HuH-7 (cell line): ENCODE results near the gene C16orf89.

ENCODE experiments used
- DNase-seq: peaks from one replicate; pipeline ENCODE4 v3.0.0; 2011; ENCODE audit warnings: low spot score

Gene C16orf89

DNA sequence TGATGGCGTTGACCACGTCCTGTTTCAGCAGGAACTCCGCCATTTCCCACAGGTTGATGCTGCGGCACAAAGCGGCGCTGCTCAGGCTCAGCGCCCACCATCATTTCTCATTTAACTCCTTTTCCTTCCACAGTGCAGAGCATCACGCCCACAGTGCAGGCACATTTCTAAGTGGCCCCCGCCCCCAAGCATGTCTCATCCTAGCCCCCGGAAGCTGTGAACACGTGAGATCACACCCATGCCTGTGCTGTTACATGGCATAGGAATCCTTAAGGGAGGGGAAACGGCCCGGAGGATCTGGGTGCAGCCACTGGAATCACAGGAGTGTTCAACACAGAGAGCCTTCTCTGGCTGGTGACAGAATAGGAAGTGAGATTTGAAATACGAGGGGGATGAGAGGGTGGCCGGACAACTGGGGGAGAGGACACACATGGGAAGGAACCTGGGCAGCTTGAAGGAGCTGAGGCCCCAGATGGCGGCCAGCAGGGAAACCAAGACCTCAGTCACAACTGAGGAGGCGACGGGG is 36.7 kb downstream of the C16orf89 start:
- no peak for DNase-seq

- no peak for DNase-seq
These were observed 38.1 kb downstream of the C16orf89 start for GRCh38 chr16:5027575-5028235.

GRCh38 chr16:5027086-5027485 is 38.7 kb downstream of the C16orf89 start:
- no peak for DNase-seq

DNA sequence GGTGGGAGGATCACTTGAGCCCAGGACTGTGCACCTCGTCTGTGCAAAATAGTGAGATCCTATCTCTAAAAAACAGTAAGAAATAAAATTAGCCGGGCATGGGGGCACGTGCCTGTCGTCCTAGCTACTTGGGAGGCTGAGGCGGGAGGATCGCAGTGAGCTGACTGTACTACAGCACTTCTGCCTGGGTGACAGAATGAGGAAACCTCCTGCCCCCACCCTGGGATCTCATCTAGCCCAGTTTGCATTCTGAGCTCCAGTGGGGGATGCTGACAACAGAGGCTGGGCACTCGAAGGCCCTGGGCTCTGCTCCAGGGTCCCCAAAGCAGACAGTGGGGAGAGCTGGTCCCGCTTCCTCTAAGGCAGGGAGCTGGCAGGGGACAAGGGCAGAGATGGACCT is 39.1 kb downstream of the C16orf89 start:
- no peak for DNase-seq

DNA sequence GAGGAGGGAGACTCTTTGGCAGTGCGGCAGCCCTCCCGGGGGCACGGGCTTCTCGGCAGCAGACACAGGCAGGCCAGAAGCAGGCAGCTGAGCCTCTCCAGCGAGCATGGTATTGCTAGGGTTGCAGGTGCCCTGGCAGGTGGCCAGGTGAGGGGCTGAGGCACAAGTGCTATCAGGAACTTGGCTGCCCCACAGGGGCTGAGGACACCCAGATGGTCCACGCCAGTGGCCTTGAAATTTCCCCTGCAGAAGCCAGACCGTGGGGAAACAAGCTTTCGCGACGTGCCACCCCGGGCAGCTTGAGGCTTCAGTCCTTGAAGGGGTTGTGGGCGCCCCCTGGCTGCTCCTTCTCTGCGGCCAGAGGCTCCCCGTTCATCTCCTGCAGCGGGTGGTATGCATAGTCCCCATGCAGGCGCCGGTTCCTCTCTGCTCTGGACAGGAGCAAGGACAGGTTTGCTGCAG is 40.6 kb downstream of the C16orf89 start:
- no peak for DNase-seq

DNA sequence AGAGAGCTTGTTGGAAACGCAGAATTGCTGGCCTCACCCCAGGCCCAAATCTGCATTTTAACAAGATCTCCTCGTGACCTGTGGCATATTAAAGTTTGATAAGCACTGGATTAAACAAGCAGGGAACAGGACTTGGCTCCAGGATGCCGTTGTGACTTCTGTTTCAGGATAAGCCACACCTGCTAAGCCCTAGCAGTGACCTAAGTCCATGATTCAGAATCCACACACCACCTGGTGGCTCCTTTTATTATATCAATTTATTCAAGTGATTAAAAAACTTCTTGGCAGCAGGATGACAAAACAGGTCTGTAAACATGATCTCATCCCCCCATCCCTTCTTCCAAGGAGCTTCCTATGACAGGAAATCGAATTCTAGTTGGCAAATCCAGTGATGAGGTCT is 41.1 kb downstream of the C16orf89 start:
- no peak for DNase-seq

DNA sequence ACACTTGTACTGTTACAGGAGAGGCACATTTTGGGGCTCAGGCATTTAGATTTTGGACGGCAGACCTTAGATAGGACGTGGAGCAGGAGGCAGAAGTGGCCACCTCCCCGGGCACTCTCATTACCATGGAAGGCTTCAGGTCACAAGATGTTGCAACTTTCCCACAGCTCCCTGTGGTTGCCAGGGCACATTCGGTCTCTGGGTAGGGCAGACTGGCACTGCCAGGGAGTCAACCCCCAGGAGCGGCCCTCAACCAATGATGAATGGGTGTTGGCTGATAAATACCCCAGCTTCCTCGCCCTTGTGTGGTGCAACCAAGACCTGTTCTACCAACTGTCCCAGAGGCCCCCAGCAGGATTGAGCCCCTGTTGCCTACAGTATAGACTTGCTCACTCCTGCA is 43.2 kb downstream of the C16orf89 start:
- DNase-seq = no peak

DNA sequence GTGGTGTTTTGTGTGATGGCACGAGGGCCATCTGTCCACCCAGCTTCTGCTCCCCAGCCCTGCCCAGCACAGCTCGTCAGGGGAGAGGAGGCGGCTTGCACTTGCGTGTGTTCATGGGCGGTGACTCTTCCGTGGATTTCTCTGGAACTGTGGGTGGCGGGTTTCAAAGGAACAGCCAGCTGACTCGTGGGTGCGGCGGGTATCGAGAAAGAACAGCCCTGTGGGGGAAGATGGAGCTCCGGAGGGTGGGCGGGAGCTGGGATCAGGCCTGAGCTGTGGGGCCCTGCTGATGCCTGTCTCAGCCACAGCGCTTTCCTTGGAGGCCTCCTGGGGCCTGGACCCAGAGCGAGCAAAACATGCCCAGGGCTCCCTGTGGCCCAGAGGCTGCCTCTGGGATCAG is 45.2 kb downstream of the C16orf89 start:
- DNase-seq = no peak

- DNase-seq = no peak
These were observed 46.0 kb downstream of the C16orf89 start for GRCh38 chr16:5019775-5020174.

DNA sequence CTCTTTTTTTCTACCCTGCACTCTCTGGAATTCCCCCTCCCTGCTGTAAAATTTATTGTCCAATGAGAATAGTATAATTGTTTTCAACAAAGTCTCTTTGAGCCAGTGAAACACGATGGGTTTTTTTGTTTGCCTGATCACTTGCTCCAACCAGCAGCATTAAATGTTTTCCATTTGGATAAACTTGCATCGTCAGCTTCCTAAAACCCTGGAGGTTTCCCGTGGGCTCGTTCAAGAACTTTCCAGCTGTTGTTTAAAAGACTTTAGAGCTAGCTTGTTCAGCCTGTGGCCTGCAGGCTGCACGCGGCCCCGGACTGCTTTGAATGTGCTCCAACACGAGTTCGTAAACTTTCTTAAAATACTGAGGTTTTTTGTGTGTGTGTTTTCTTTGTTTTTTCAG is 47.0 kb downstream of the C16orf89 start:
- no peak for DNase-seq

GRCh38 chr16:5017678-5017969 is 48.1 kb downstream of the C16orf89 start:
- no peak for DNase-seq

- DNase-seq = no peak
These were observed 48.6 kb downstream of the C16orf89 start for GRCh38 chr16:5016967-5017677.

DNA sequence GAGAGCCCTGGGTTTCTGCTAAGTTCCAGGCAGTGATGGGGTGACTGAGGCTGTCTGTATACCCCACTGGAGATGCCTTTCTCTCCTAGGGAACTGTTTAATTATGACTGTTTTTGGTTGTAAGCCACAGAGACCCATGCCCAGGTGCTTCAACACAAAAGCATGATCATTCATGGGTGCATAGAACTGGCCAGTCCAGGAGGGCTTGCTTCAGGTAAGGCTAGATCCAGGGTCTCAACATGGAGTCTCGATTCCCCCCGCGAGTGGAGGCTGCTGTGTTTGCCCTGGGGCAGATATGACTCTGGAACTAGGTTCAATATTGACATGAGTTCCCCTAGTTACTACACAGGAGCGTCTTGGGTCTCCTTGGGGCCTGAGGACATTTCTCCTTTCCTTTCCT is 49.9 kb downstream of the C16orf89 start:
- DNase-seq = no peak

DNA sequence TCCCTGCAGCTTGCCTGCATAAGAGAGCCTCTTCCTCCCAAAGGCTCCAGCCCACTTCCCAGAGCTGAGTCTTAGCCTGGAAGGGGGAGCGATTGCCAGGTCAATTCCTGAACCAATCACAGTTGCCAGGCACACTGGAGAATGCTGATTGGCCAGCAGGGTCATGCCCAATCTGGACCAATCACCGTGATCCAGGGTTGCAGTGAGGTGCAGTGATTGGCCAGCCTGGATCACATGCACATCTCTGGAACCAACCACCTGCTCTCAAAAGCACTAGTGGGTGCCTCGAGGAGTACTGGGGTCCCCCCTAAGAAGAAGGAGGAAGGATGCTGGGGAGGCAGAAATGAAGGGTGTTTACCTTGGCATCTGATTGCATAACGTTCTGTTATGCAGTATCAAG is 50.4 kb downstream of the C16orf89 start:
- no peak for DNase-seq

DNA sequence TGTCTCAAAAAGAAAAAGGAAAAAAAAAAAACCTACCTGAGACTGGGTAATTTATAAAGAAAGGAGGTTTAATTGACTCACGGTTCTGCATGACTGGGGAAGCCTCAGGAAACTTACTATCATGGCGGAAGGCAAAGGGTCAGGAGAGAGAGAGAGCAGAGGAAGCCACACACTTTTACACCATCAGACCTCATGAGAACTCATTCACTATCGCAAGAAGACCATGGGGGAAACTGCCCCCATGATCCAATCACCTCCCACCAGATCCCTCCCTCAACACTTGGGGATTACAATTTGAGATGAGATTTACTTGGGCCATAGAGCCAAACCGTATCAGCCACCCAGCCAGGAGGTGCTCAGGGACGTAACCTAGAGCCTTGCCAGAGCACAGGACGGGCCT is 52.9 kb downstream of the C16orf89 start:
- DNase-seq = no peak

DNA sequence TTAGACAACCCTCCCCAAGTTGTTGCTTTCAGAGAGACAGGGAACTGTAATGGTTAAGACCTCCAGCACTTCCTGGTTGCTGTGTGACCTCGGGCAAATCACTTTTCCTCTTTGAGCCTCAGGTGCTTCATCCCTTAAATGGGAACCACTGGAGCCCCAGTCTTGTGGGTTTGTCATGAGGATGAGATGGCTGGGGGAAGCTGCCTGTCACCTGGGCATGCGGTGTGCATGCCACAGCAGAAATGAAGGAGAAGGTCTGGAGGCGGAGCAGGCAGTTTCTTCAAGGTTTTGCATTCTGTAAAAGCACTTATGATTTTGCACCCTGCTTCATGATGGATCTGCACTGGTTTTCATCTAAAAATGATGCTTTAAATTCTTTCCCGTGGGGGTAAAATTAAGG is 54.1 kb downstream of the C16orf89 start:
- DNase-seq = no peak

DNA sequence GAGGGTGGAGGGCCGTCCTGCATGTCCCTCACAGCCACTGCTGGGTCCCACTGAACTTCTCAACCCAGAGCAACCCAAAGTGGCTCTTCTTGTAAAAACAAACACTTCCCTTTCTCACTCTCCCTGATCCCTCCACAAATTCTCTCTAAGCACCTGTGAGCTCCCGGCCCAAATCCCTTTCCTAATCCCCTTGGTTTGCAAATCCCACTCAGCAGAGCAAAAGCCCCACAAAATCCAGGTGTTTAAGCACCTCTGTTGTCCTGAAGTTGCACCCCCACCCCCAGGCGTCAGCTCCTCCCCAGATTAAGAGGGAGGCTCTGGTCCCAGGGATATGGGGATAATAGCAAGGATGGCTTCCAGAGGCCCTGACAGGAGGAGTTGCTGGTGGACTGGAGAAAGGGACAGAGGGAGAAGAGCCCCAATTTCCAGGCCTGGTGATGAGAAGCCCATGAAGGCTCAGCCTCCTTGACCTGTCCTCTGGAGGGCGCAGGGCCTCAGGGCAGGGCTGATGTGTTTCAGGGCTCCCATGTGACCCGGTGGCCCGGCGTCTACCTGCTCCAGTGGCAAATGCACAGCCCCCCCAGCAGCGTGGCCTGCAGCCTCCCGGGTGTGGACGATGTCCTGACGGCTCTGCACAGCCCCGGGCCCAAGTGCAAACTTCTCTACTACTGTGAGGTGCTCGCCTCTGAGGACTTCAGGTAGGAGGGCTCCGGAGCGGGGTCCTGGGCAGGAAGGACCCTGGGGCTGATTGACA is 55.0 kb downstream of the C16orf89 start:
- DNase-seq = peak; percentile 41

DNA sequence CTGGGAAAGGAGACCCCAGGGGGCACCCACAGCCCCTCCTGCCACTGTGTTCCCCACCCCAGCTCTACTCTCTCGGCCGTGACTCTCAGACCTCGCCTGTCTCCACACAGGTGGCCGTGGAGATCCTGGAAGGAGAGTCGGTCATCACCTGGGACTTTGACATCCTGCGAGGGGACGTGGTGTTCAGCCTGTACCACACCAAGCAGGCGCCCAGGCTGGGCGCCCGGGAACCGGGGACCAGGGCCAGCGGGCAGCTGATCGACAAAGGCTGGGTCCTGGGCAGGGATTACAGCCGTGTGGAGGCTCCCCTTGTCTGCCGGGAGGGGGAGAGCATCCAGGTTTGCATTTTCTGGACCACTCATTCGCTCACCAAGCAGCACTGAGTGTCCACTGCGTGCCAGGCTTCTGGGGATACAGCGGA is 57.4 kb downstream of the C16orf89 start:
- no peak for DNase-seq

- no peak for DNase-seq
These were observed 58.5 kb downstream of the C16orf89 start for GRCh38 chr16:5007256-5007655.

DNA sequence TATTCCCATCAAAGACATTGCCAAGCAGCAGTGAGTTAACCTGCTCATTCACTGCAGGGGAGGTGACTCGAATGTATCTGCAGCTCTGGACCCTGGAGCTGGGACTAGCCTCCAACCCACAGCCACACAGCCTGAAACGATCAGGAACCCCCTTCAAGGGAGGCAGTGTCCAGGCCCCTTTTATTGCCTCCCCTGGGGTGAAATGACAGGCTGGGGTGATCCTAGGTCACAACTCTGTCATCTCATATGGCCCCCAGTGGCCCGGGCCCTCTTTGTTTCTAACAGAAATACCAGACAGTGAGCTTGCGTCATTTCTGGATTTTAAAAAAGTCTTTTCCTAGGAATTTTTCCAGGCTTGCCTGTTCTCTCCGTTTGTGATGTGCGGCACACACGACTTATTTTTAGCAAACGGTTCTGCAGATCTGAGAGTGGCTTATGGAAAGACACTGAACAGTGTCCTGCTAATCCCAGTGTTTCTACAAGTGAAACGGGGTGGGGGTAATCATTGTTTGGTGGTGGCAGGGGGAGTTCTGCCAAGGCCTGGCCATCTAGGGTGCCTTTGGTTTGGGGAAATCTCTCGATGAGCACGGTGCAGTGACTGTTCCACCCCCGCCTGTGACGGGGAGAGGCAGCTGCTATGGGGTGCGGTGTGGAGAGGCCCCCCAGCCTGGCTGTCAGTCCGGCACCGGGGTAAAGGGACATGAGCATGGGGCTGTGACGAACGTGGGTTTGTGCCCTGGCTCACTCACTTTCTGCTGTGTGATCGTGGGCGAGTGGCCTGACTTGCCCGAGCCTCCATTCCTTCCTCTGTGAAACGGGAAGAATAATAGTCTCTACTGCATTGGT is 59.2 kb downstream of the C16orf89 start:
- no peak for DNase-seq

- DNase-seq = no peak
These were observed 59.8 kb downstream of the C16orf89 start for GRCh38 chr16:5005916-5006315.

DNA sequence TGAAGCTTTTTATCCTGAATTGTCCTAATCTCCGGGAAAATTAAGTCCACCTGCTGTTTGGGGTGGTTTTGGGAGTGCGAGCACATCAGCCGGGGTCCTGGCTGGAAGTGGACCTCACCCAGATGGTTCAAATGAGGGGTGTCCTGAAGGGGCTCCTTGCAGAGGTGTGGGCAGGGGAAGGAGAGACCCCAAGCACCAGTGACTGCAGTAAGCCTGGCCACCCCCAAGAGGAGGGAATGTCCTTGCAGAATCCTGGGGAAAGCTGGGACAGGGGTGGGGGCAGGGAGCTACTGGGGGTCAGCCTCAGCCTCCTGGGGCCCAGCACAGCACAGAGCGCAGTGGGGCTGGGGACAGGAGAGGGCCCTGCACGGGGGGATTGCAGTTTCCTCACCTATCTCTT is 61.4 kb downstream of the C16orf89 start:
- no peak for DNase-seq
